Liver (tissue), 9 donors: ENCODE results near the gene TCF7L1. TPM values are rescaled to one million over a fixed set of nuclear protein-coding genes. Genes with fewer than 3 reads are reported as not detected.

ENCODE experiments used
- DNase-seq: peaks from one replicate; pipeline ENCODE4 v3.0.0-alpha.2; 2017; ENCODE audit warnings: low spot score
- H3K27ac ChIP-seq, 2 donors: one replicate each; pipeline ENCODE4 v1.7.0; 2013; ENCODE audit warnings: inconsistent platforms in 2 of 2, low read length in 2 of 2, control low read depth in 1 of 2, low read depth in 1 of 2, mild to moderate bottlenecking in 1 of 2
- H3K27me3 ChIP-seq, 4 donors: one replicate each; pipeline versions ENCODE4 v1.6.1 to v1.7.0; 2013; ENCODE audit warnings: low read length in 3 of 4, inconsistent platforms in 1 of 4, mild to moderate bottlenecking in 1 of 4, moderate library complexity in 1 of 4; ENCODE audit not compliant: control insufficient read depth in 4 of 4, insufficient read depth in 4 of 4
- H3K36me3 ChIP-seq, 4 donors: one replicate each; pipeline versions ENCODE4 v1.6.1 to v1.7.0; 2013; ENCODE audit warnings: low read length in 3 of 4, mild to moderate bottlenecking in 3 of 4, low read depth in 1 of 4, moderate library complexity in 1 of 4; ENCODE audit not compliant: control insufficient read depth in 4 of 4, insufficient read depth in 3 of 4
- H3K4me1 ChIP-seq, 4 donors: one replicate each; pipeline versions ENCODE4 v1.6.1 to v1.7.0; 2013; ENCODE audit warnings: low read length in 3 of 4, mild to moderate bottlenecking in 3 of 4, moderate library complexity in 1 of 4; ENCODE audit not compliant: control insufficient read depth in 4 of 4, insufficient read depth in 4 of 4
- H3K4me3 ChIP-seq, 3 donors: one replicate each; pipeline versions ENCODE4 v1.6.1 to v1.7.0; 2013; ENCODE audit warnings: low read length in 3 of 3, control low read depth in 1 of 3, low read depth in 1 of 3, mild to moderate bottlenecking in 1 of 3
- H3K9ac ChIP-seq, 2 donors: one replicate each; pipeline ENCODE4 v1.7.0; 2013; ENCODE audit warnings: low read length in 2 of 2, mild to moderate bottlenecking in 2 of 2, moderate library complexity in 2 of 2, control low read depth in 1 of 2, low read depth in 1 of 2
- H3K9me3 ChIP-seq, 4 donors: one replicate each; pipeline versions ENCODE4 v1.6.1 to v1.7.0; 2013; ENCODE audit warnings: low read length in 3 of 4; ENCODE audit not compliant: control insufficient read depth in 4 of 4
- CTCF ChIP-seq: fragments of 150-350 bp; IDR thresholded peaks from 2 replicates; pipeline ENCODE4 v1.5.1; 2017; ENCODE audit warnings: improper control_type of control experiment, low read depth, low read length; ENCODE audit not compliant: missing input control
- EGR1 ChIP-seq, 2 donors: IDR thresholded peaks; 2 replicates each; pipeline ENCODE4 v1.6.1; 2016 to 2018; ENCODE audit warnings: antibody characterized with exemption in 2 of 2, low read depth in 2 of 2
- FOXA1 ChIP-seq: IDR thresholded peaks from 2 replicates; pipeline ENCODE4 v1.6.1; 2016; ENCODE audit warnings: antibody characterized with exemption
- FOXA2 ChIP-seq: IDR thresholded peaks from 2 replicates; pipeline ENCODE4 v1.6.1; 2016; ENCODE audit warnings: antibody characterized with exemption
- GABPA ChIP-seq, 2 donors: IDR thresholded peaks in 1 of 2; conservative IDR thresholded peaks in 1 of 2; 2 replicates each; pipeline ENCODE4 v1.6.1; 2016; ENCODE audit warnings: antibody characterized with exemption in 2 of 2, mild to moderate bottlenecking in 1 of 2, moderate library complexity in 1 of 2
- HNF4A ChIP-seq, 2 donors: conservative IDR thresholded peaks; 2 replicates each; pipeline ENCODE4 v1.6.1; 2016; ENCODE audit warnings: antibody characterized with exemption in 2 of 2, mild to moderate bottlenecking in 2 of 2
- HNF4G ChIP-seq: IDR thresholded peaks from 2 replicates; pipeline ENCODE4 v1.6.1; 2016; ENCODE audit warnings: antibody characterized with exemption
- MAX ChIP-seq: IDR thresholded peaks from 2 replicates; pipeline ENCODE4 v1.6.1; 2016; ENCODE audit warnings: antibody characterized with exemption
- NR2F2 ChIP-seq: IDR thresholded peaks from 2 replicates; pipeline ENCODE4 v1.6.1; 2016; ENCODE audit warnings: antibody characterized with exemption
- RAD21 ChIP-seq, 2 donors: IDR thresholded peaks; 2 replicates each; pipeline ENCODE4 v1.6.1; 2016; ENCODE audit warnings: antibody characterized with exemption in 2 of 2, mild to moderate bottlenecking in 2 of 2
- REST ChIP-seq: IDR thresholded peaks from 2 replicates; pipeline ENCODE4 v1.6.1; 2016; ENCODE audit warnings: antibody characterized with exemption, mild to moderate bottlenecking
- RXRA ChIP-seq, 2 donors: IDR thresholded peaks; 2 replicates each; pipeline ENCODE4 v1.6.1; 2017 to 2018; ENCODE audit warnings: antibody characterized with exemption in 2 of 2, mild to moderate bottlenecking in 1 of 2
- TAF1 ChIP-seq: conservative IDR thresholded peaks from 2 replicates; pipeline ENCODE4 v1.6.1; 2016; ENCODE audit warnings: antibody characterized with exemption, mild to moderate bottlenecking
- YY1 ChIP-seq: IDR thresholded peaks from 2 replicates; pipeline ENCODE4 v1.6.1; 2016; ENCODE audit warnings: antibody characterized with exemption, mild to moderate bottlenecking
- ZBTB33 ChIP-seq: IDR thresholded peaks from 2 replicates; pipeline ENCODE4 v1.6.1; 2016; ENCODE audit warnings: antibody characterized with exemption
- WGBS: extraction: QIAGEN DNeasy Blood & Tissue Kit; methylation state at CpG from one replicate; pipeline ENCODE4 v1.1.7; 2013; 5-methylcytosine and 5-hydroxymethylcytosine counted together
- polyA plus RNA-seq, 2 donors: library from polyadenylated mRNA; stranded (reverse) in 1 of 2; unstranded in 1 of 2; fragments of 200-250 nt in 1 of 2; fragments of >200 nt in 1 of 2; fragmentation: Nextera tagmentation in 1 of 2; extraction: Ambion mirVana in 1 of 2; gene quantifications; one replicate each; pipeline versions ENCODE4 v1.2.1 to v1.2.3, GENCODE V29; 2013 to 2015
- total RNA-seq, 2 donors: library from RNA; depleted of rRNA; stranded (reverse); fragments of >200 nt; gene quantifications; one replicate each; pipeline ENCODE4 v1.2.3, GENCODE V29; 2014
- donor health status: healthy.
- donor health status: healthy.
- donor health status: healthy.
- donor health status: healthy.
- donor health status: healthy.

The TCF7L1 gene
- total and polyA plus RNA-seq, 4 donors = 1.6 to 6.0 (median 4.8) TPM

GRCh38 chr2:85187069-85187468 is 53.9 kb downstream of the TCF7L1 start:
- H3K4me1 ChIP-seq = no peaks in the 10 kb centered on the region
- no peaks in the 10 kb centered on the region for H3K9me3 ChIP-seq
- TF ChIP-seq RAD21 (IDR thresholded peaks at IDR 0.05) = no peak
- TF ChIP-seq EGR1 (IDR thresholded peaks at IDR 0.05; ENCODE audit: low read depth in 2 of 2) = no peak
- TF ChIP-seq CTCF = no peak
- TF ChIP-seq MAX = no peak
- TF ChIP-seq HNF4G = no peak
- no peak for TF ChIP-seq HNF4A (conservative IDR thresholded peaks at IDR 0.05)
- TF ChIP-seq FOXA1 = no peak
- TF ChIP-seq ZBTB33 = no peak
- no peak for TF ChIP-seq YY1
- no peak for TF ChIP-seq RXRA (IDR thresholded peaks at IDR 0.05)
- TF ChIP-seq TAF1 = no peak
- no peak for TF ChIP-seq FOXA2
- TF ChIP-seq GABPA (IDR thresholded peaks at IDR 0.05 in 1 of 2, conservative IDR thresholded peaks at IDR 0.05 in 1 of 2) = no peak
- H3K27me3 ChIP-seq = no peaks in the 10 kb centered on the region
- H3K27ac ChIP-seq = no peak overlapping the region
- DNase-seq = no peak
- WGBS = 83% methylated on average over 2 of the region's 2 CpGs
- H3K36me3 ChIP-seq = no peaks in the 10 kb centered on the region
- no peak overlapping the region for H3K9ac ChIP-seq
- H3K4me3 ChIP-seq = no peak overlapping the region

GRCh38 chr2:85188852-85189251 is 55.7 kb downstream of the TCF7L1 start:
- H3K36me3 ChIP-seq = no peaks in the 10 kb centered on the region
- H3K27me3 ChIP-seq = no peaks in the 10 kb centered on the region
- no peak overlapping the region for H3K4me3 ChIP-seq
- H3K4me1 ChIP-seq = no peaks in the 10 kb centered on the region
- TF ChIP-seq YY1 (no peak), REST (no peak), HNF4A (conservative IDR thresholded peaks at IDR 0.05) (no peak), FOXA1 (no peak), NR2F2 (no peak), CTCF (no peak), FOXA2 (no peak), EGR1 (IDR thresholded peaks at IDR 0.05; ENCODE audit: low read depth in 2 of 2) (no peak), GABPA (IDR thresholded peaks at IDR 0.05 in 1 of 2, conservative IDR thresholded peaks at IDR 0.05 in 1 of 2) (no peak), TAF1 (no peak), RAD21 (IDR thresholded peaks at IDR 0.05) (no peak), ZBTB33 (no peak)
- 58% methylated on average over 5 of the region's 5 CpGs for WGBS
- DNase-seq = no peak
- H3K9me3 ChIP-seq = no peaks in the 10 kb centered on the region
- no peak overlapping the region for H3K27ac ChIP-seq
- no peak overlapping the region for H3K9ac ChIP-seq
